ENCODE results near the gene ATF3.

Gene ATF3

DNA sequence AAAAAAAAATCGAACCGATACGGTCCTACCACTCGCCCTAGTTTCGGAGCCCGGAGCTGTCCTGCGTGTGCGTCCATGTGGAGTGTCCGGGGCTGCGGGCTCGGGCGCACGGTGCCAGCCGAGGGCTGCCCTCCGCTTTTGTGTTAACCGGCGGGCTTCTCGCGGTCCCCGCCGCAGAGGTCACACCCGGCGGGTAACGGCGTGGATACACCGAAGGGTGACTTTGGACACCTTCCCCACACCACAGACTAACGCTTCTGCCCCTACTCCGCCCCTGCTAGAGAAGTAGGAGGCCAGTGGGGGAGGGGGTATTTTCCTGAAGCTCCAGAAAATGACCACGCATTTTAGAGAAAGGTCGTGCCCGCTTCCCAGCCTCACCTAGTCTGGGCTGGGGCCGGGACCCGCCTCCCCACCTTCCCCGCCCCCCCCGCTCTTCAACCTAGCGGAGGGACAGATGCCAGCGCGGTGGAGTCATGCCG lies 609 bp upstream of the ATF3 start:
- in situ Hi-C loops (cut with HindIII; ENCODE audit: low sequenced_read_pairs): no loop called here

DNA sequence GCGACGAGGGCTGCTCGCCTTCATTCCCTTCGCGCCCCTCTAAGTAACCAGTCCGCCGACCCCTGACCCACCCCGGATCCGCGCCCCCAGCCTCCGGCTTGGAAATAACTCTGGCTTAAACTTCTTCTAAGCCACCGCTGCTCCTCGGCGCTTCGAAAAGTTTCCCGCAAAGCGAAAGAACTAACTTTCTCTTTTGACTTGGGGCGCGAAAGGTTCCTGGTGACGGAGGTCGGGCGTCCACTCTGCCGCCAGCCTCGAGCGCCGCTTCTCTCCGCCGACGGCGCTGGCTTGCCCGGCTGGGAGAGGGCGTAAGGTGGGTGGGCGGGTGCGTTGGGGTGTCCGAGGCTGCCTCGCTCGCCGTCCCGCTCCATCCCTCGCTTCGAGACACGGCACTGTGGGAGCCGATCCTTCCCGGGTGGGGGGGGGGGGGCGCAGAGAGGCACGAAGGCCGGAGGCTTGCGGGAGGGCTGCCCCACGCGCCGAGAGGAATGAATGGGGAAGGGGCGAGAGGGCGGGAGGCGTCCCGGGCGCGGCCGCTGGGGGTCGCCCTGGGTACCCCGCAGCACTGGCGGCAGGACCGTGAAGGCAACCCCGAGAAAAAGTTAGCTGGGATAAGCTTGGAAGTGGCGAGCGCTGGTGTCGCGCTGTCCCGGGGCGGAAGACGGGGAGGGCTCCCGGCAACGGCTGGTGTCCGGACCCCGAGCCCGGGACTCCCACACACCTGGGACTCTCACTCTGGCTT lies 569 bp downstream of the ATF3 start:
- in situ Hi-C loops (cut with HindIII; ENCODE audit: low sequenced_read_pairs): no loop called here

DNA sequence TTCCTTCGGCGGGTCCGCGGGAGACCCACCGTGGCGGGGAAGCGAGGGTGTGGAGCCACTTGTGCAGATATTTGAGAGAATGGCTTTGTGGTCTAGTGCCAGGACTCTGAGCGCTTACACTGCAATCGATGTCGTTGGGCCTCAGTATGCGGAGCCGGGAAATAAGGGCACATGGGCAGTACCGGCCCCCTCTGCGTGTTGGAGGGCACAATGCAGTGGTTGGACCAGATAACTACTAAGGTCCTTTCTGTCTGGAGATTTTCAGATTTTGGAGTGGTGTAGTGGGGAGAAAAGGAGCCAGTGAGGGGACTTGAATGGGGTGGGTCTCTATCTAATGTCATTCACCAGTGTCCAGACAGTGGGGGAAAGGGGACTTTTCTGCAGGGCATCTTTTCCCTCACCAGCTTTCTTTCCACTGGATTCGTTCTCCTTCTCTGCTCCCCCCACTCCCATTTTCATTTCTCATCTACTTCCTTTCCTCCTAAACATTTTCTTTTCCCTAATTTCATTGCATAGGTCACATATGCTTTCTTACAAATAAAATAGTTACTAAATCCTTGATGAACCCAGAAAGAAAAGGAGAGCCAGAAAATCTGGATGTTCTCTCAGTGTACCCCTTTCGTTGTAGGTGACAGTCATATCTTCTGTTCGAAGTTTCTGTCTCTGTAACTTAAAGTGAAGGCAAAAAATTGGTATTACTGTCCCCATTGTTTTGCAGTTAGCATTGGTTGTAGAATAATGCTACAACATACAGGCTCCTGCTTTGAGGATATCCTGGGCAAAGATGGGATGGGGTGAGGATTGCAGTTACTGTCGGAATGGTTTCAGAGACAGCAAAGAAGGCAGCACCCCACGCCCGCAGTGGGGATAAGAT lies 1.4 kb downstream of the ATF3 start:
- in situ Hi-C loops (cut with HindIII; ENCODE audit: low sequenced_read_pairs): loop anchor here (5.0 kb wide), 1 partner anchor 128 kb away; no protein-coding TSS in a partner anchor

DNA sequence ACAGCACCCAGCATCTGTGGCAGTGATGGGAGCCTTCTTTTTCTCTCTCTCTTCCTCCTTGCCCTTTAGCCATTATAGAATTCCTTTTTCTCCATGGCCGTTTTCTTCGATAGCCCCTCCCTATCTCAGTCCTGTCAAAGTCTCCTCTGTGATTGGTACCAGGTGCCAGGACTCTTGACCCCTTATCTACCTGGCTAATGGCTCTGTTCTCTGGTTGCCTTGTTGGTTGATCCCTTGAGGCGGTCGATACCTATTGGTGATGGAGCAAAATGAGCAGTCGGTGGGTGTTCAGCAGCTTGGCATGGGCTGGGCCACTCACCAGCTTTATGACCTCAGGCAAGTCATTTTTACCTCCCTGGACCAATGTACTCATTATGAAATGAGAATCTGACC lies 2.0 kb downstream of the ATF3 start:
- in situ Hi-C loops (cut with HindIII; ENCODE audit: low sequenced_read_pairs): loop anchor here (5.0 kb wide), 1 partner anchor 128 kb away; no protein-coding TSS in a partner anchor

DNA sequence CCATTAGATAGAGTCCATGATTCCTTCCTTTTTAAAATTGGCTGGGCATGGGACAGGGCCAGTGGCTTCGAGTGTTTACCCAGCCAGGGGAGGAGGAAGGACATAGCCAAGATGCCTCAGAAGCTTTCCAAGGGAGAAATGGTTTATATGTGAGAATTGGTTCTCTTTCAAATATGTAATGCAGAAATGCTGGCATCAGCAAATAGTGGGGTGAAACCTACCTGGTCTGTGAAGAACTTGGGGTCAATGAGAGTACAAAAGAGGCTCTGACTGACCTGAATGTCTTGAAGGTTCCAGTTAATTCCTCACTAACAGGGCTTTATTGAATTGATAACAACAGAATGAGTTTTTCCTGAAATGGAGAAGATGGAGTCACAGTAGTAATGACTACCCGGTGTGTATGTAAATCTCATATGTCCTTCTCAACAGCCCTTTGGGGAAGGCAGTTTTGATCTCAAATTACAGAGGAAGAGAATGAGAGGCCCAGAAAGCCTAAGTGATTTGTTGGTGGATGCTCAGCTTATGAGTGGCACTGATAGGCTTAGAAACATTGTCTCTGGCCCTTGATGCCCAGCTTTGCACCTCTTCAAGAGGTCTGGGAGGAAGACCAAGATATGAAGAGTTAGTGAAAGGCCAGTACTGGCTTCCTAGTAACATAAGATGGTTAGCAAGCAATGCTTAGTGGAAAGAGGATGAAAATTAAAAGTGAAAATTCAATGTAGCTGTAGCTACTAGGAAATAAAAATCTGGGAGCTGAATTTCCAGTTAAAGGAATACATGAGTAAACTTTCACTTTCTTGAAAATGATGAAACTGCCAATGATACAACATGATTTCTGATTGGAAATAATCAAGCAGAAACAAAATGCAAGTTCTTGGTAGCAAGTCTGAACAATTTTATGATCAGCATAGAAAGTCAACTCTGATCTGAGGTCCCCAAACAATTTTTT lies 2.7 kb downstream of the ATF3 start:
- in situ Hi-C loops (cut with HindIII; ENCODE audit: low sequenced_read_pairs): loop anchor here (5.0 kb wide), 1 partner anchor 129 kb away; no protein-coding TSS in a partner anchor

DNA sequence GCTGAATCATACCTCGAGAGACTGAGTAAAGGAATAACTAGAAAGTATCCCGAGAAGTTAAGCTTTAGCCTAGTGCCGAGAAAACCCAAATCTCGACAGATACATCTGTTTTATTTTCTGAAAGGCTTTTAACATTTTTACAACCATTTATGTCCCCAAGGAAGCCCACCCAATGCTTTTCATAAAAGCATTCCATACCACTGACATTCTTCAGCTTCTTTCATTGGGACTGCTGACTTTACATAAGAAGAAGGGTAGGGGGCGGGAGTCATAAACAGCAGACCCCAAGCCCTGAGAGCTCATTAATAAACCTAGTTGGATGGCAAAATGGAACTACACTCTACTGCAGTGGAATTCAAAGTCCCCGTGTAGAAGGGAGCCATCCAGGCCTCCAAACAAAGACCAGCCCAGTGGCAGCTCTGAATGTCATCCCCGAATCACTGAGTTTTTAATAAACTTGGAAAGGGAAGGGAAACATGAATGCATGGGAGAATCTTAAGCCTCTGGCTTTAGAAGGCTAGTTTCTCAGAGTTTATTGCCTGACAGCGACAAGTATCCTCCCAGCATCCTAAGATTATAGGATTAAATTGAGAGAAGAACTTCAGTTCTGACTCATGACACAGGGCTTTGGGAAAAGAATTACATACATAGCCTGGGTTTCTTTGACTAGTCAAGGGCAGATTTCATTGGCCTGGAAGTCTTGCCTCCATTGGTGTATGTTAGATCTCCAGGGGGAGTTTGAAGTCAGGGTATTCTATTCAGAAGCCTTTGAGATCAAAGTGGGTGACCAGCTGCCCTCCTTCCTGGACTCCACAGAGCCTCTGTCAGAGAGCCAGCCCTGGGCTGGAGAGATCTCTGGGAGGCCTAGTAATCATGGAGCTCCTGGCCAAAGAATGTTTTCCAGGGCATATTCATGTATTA lies 3.7 kb downstream of the ATF3 start:
- in situ Hi-C loops (cut with HindIII; ENCODE audit: low sequenced_read_pairs): loop anchor here (5.0 kb wide), 1 partner anchor 130 kb away; no protein-coding TSS in a partner anchor

DNA sequence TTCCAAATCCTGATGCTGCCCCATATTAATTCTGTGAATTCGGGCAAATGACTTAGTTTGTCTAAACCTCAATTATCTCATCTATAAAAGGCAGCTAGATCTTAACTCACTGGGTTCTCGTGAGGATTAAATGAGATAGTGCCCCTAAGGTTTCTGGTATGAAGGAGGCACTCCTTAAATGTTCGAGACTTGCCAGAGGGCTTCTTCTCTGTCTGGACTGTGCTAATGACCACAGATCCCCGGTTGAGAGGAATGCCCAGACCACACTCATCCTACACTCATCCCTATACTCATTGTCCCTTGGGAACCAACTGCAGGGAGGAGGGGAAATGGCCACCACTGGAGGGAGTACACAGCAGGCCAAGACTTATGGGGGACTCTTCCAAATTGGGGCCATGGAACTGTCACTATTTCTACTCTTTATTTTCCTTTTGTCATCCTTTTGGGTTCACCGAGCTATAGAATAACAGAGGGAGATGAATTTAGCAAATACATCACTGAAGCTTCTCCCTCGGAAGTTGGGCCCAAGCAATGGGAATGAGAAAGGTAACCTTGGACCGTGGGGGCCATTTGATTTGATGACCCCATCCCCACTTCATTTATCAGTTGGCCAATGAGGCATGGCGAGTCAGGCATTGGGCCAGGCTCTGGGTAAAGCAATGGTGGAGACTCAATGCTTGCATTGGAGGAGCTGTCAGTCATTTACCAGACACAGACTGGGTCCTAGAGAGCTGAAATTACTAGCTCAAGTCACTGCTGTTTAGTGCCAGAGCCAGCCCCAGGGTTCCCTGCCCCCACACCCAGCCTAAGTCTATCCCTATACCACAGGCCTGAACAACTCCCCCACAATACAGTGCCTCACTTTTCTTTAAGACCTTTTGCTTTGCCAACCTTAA lies 5.1 kb downstream of the ATF3 start:
- in situ Hi-C loops (cut with HindIII; ENCODE audit: low sequenced_read_pairs): loop anchor here (5.0 kb wide), 1 partner anchor 131 kb away; no protein-coding TSS in a partner anchor

DNA sequence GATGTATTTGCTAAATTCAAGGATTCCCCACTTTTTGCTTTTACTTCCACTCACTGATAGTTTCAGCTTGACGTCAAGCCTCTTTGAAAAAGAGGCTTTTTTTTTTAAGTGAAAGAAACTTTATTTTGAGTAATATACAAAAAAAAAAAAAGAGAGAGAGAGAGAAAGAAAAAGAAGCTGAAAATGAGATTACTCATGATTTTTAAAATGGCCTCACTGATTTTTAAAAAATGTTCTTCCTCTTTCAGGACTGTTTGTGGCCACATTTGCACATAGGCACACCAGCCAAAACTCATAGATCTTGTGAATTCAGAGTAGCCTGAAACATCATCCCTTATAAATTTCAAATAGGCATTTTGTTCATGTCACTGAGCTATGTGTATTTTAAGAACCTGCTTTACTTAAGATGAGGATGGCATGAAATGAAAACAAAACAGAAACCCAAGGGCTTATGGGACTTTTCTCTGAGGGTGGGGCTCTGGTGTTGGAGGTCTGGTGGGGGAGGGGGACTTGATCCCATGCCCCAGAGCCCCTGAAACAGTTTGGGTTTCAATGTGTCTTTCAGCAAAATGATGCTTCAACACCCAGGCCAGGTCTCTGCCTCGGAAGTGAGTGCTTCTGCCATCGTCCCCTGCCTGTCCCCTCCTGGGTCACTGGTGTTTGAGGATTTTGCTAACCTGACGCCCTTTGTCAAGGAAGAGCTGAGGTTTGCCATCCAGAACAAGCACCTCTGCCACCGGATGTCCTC lies 6.1 kb downstream of the ATF3 start:
- in situ Hi-C loops (cut with HindIII; ENCODE audit: low sequenced_read_pairs): loop anchor here (5.0 kb wide), 1 partner anchor 132 kb away; no protein-coding TSS in a partner anchor

DNA sequence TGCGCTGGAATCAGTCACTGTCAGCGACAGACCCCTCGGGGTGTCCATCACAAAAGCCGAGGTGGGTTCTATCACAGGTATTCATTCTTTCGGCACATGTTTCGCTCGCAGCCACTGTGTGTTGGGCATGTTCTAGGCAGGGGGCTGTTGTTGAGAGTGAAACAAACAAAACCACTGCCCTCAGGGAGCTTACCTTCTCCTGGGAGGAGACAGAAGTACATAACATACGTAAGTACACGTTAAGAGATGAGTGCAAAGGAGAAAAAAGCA lies 6.6 kb downstream of the ATF3 start:
- in situ Hi-C loops (cut with HindIII; ENCODE audit: low sequenced_read_pairs): no loop called here

DNA sequence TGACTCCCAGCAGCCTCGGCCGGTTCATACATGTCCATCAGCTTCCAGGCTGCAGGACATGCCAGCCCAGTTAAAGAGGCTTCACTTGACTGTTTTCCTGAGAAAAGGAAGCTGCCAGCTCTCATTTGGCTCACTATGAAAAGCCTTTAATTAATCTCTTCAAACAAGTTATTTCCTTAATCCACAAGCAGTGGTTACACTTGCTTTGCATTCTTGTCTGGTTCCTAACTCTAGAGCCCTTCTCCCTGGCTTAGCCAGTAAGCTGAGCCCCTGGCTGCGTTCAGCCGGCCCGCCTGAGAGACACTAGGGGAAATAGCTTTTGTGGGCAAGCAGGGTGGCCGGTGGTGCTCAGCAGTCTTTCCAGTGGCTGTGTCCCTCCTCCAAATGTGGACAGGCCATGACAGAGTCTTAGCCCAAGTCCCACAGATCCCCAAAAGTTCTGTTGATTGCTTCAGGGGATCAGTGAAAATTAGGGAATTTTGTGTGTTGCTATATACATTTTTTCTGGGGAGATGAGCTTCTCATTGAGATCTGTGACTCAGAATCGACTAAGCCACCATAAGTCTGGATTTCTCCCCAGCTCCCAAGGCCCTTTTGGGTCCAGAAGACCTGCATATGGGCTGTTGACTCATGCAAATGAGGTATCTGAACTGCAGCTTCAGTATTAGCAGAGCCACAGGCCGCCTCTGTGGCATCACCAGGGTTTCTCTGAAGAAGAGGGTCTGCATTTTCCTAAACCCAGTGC lies 10.1 kb downstream of the ATF3 start:
- in situ Hi-C loops (cut with HindIII; ENCODE audit: low sequenced_read_pairs): no loop called here

DNA sequence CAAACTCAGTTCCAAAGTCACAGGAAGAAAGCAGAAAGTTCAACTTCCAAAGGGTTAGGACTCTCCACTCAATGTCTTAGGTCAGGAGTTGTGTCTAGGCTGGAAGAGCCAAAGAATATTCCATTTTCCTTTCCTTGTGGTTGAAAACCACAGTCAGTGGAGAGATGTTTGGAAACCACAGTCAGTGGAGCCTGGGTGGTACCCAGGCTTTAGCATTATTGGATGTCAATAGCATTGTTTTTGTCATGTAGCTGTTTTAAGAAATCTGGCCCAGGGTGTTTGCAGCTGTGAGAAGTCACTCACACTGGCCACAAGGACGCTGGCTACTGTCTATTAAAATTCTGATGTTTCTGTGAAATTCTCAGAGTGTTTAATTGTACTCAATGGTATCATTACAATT lies 11.7 kb downstream of the ATF3 start:
- in situ Hi-C loops (cut with HindIII; ENCODE audit: low sequenced_read_pairs): no loop called here

DNA sequence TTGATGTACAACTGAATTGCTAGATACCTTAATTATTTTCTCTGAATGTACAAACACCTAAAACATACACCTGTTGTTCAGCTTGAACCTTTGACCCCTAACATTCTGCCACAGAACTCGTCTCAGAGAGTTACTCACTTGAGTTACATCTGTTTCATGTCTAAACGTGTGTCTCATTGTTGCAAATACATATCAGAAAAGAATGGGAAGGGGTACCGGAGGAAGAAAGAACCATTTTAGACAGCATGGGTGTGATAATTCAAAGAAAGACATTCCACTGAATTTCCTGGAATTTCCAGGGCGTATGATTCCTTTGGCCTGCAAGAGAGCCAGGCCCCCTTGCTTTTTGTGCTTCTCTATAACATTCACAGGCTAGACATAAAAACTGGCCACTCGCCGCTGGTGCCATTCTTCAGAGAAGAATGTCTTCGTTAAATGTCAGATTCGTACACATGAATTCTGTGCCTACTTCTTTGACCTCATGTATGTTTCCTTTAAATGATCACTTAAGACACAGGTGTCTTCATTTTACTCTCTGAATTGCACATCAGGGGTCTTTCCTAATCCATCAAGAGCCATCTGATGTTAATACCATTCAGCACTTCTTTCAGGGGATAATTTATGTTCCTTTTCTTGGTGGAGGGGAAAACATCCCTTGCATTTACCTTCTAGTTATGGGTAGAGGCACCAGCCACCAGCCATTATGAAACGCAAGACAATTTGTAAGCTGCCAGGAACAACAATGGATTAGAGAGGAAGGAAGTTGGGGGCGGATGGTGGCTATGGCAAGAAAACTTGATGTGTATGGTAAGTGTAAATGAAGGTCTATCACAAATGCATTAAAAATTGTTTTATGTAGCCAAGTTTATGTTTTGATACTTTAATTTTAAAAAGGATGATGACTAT lies 12.7 kb downstream of the ATF3 start:
- in situ Hi-C loops (cut with HindIII; ENCODE audit: low sequenced_read_pairs): no loop called here

DNA sequence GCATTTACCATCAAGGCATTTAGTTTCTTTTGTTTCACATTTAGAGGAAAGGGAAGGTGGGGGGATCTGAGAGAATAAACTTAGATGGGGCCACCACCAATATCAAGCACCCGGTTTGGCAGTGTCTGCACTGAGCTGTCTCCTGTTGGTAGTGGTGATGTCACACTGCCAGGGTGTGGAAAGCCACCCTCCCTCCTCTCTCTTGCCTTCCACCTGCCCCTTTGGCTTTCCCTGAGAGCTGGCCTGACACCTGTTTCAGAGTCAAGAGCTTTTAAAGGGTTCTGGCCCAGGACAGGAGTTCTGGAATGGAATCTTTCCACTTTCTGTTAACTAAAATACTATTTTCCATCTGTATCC lies 13.4 kb downstream of the ATF3 start:
- in situ Hi-C loops (cut with HindIII; ENCODE audit: low sequenced_read_pairs): no loop called here

DNA sequence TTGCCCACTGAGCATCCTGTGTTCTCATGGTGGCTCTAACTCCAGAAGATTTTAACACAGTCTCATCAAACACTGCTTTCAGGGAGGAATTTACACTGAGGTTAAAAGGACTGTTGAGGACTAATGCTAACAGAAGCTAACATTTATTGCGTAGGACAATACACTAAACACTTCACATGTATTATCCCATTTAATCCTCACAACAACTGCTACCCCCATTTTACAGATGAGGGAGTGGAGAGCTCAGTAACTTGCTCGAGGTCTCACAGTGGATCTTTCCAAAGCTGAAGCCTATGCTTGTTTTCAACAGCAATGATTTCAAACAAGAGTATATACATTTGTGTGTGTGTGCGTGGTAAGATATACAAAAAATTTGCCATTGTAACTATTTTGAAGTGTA lies 13.9 kb downstream of the ATF3 start:
- in situ Hi-C loops (cut with HindIII; ENCODE audit: low sequenced_read_pairs): no loop called here

DNA sequence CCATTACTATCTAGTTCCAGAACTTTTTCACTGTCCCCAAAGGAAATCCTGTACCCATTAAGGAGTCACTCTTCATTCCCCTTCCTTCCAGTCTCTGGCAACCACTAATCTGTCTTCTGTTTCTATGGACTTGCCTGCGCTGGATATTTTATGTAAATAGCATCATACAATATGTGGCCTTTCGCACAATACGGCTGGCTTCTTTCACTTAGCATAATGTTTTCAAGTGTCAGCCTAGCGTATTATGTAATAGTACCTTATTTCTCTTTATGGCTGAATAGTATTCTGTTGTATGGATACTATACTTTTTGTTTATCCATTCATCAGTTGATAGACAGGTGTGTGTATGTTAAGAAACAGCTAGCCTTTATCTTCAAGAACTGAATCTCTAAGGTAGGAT lies 14.3 kb downstream of the ATF3 start:
- in situ Hi-C loops (cut with HindIII; ENCODE audit: low sequenced_read_pairs): no loop called here

DNA sequence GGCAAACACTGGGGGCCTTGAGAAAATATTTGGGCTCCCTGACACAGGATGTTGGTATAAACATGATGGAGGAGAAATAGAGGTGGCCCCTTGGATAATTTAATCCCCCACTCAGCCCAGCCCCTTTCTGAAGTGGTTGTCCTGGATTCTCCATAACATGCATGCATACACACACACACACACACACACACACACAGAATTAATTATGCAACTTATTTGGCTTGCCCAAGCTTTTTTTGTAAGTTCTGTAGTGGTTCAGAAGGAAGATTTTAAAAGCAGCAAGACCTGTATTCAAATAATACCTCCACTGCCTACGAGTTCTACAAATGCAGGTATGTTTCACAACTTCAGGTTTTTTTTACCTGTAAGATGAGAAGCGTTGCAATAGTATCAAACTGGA lies 15.0 kb downstream of the ATF3 start:
- in situ Hi-C loops (cut with HindIII; ENCODE audit: low sequenced_read_pairs): no loop called here

Measured in endothelial cell of hepatic sinusoid (primary cell).